Measurements from ENCODE around the gene ARMH2. TPM values are rescaled to one million over a fixed set of nuclear protein-coding genes. Genes with fewer than 3 reads are reported as not detected.

The ARMH2 gene
- total and polyA plus RNA-seq, 9 of the 15 experiments (the other 6 are each of a cell fraction or from before 2014, with no cell fraction given): not detected

GRCh38 chr6:24829657-24830056 is 30.9 kb upstream of the ARMH2 start:
- in situ Hi-C loops (cut with MboI): no loop called here
- peaks cover 9 to 25% of the 10 kb centered on the region in 2 experiments for H3K27me3 ChIP-seq (ENCODE audit: control insufficient read depth in 2 of 2, insufficient read depth in 2 of 2, low read length in 2 of 2)
- H2AFZ ChIP-seq (ENCODE audit: low read depth, low read length): no peak overlapping the region; the same call in 1 of the 2 replicates
- FAIRE-seq: no peak
- H3K4me3 ChIP-seq: no peak overlapping the region
- no peak overlapping the region for H3K27ac ChIP-seq (ENCODE audit: extremely low read depth, low read depth, low read length)
- H3K4me1 ChIP-seq (replicated peaks in 1 of 2; ENCODE audit: control insufficient read depth in 2 of 2, insufficient read depth in 2 of 2, low read length in 2 of 2): no peaks in the 10 kb centered on the region
- ChIA-PET CTCF (ENCODE audit: low intra/inter-chr PET ratio) (no interaction called here), POLR2A (interaction anchor here (0.8 kb wide), 1 partner anchor 248 kb away, joined by 3 read pairs; no protein-coding TSS in a partner anchor)
- 5% methylated on average over 3 of the region's 3 CpGs for WGBS (ENCODE audit: insufficient coverage, low coverage, missing lambda C conversion rate)
- BruUV-seq (replicated peaks): no TSS peak
- TF ChIP-seq IRF2 (CRISPR knock-in tag; IDR thresholded peaks at IDR 0.05) (no peak), HDAC3 (IDR thresholded peaks at IDR 0.05; ENCODE audit: borderline replicate concordance, partially characterized antibody) (no peak), CHD1 (IDR thresholded peaks at IDR 0.05; ENCODE audit: low read length) (no peak), CTCF (IDR thresholded peaks at IDR 0.05 in 2 of 3, conservative IDR thresholded peaks at IDR 0.05 in 1 of 3; ENCODE audit: insufficient read depth in 2 of 3, low read depth in 1 of 3, low read length in 3 of 3) (peak in 2 of 3 experiments; percentile 13 to 22; a peak in 2 of 6 replicates), MED1 (CRISPR knock-in tag; IDR thresholded peaks at IDR 0.05; ENCODE audit: borderline replicate concordance) (no peak)
- no peaks in the 10 kb centered on the region for H3K9me1 ChIP-seq (ENCODE audit: control insufficient read depth, insufficient read depth, low read length)
- peak; percentile 73 for ATAC-seq
- no peaks in the 10 kb centered on the region for H3K79me2 ChIP-seq (ENCODE audit: control insufficient read depth, insufficient read depth, low read length)
- DNase-seq (ENCODE audit: extremely low read depth in 1 of 4, low spot score in 3 of 4): peak in 1 of 4 experiments; percentile 15
- no peaks in the 10 kb centered on the region for H3K36me3 ChIP-seq (ENCODE audit: control insufficient read depth, insufficient read depth, low read length)
- no peak overlapping the region for H3K4me2 ChIP-seq (ENCODE audit: insufficient read depth, low read length)
- no peaks in the 10 kb centered on the region for H4K20me1 ChIP-seq (replicated peaks; ENCODE audit: control insufficient read depth, insufficient read depth, low read length)
- no peaks in the 10 kb centered on the region for H3K9me3 ChIP-seq (replicated peaks; ENCODE audit: control insufficient read depth, insufficient read depth, low read depth, low read length)
- intact Hi-C loops (cut with micrococcal nuclease): no loop called here
- no peak overlapping the region for H3K9ac ChIP-seq (ENCODE audit: insufficient read depth in 1 of 2, low read depth in 2 of 2, low read length in 2 of 2)

All from K562 (cell line).